ENCODE data around the gene SIX6.

Gene SIX6

GRCh38 chr14:60514741-60515491 lies 6.0 kb downstream of the SIX6 start:
- DNase-seq, result no peak

- no peak for DNase-seq
Observed at GRCh38 chr14:60515511-60516289, 6.8 kb downstream of the SIX6 start.

- DNase-seq, result no peak
Observed at GRCh38 chr14:60532442-60532841, 23.5 kb downstream of the SIX6 start.

- no peak for DNase-seq
Observed at GRCh38 chr14:60537663-60538062, 28.7 kb downstream of the SIX6 start.

- no peak for DNase-seq
Observed at GRCh38 chr14:60544659-60545058, 35.7 kb downstream of the SIX6 start.

- DNase-seq, result no peak
Observed at GRCh38 chr14:60553808-60554207, 44.9 kb downstream of the SIX6 start.

GRCh38 chr14:60561845-60562746 lies 53.1 kb downstream of the SIX6 start:
- DNase-seq, result peak; percentile 51
